GM18505 (cell line): Measurements from ENCODE around the gene SEMA5A.

Experiments used
- ATAC-seq: cut with Tn5 transposase; IDR thresholded peaks from one replicate; pipeline ENCODE4 v1.9.1; 2021; ENCODE audit not compliant: unreplicated experiment
- POLR2A ChIP-seq: IDR thresholded peaks from 4 replicates; pipeline ENCODE4 v1.6.1; 2011; ENCODE audit warnings: borderline replicate concordance; ENCODE audit not compliant: insufficient read depth, insufficient read length; ENCODE audit errors: extremely low read depth

Gene SEMA5A

DNA sequence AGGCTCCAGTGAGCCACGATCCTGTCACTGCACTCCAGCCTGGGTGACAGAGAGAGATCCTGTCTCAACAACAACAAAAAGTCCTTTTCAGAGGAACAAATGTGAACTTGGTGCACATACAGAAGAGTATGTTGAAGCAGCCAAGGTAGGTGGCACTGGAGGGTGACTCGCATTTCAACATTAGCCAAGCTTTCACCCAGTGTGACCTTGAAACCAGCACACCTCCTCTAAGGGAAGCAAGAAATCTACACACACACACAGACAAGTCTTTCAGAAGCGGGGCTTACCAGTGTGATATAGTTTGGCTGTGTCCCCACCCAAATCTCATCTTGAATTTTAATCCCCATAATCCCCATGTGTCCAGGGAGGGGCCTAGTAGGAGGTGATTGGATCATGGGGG lies 225.2 kb downstream of the SEMA5A start:
- no peak for TF ChIP-seq POLR2A
- no peak for ATAC-seq

DNA sequence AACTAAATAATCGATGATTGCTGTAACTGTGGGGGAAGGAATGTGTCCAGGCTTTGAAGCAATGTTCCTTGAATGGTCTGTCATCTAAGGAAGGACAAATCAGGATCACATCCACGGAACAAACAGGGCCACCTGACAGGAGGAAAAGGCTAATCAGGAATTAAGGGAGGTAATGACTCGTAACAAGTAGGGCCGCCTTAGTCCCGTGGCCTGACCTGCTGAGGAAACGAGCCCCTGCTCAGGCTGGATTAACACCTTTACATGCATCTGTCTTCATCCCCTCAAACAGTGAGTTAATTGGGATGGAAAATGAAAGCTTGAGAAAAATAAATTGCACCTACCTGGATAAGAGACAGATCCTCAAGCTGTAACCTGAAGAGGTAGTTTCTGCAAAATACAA lies 227.8 kb downstream of the SEMA5A start:
- ATAC-seq = no peak
- TF ChIP-seq POLR2A = no peak

DNA sequence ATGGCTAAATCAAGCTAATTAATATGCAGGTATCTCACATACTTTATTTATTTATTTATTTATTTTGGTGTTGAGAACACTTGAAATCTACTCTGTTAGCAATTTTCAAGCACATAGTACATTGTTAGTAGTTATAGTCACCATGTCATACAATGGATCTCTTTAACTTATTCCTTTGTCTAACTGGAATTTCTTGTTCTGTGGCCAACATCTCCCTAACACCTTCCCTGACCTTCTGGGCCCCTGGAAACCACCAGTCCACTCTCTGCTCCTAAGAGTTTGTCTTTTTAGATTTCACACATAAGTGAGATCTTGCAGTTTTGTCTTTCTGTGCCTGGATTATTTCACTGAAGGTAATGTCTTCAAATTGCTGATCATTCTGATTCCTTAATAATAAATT lies 229.1 kb downstream of the SEMA5A start:
- no peak for TF ChIP-seq POLR2A
- ATAC-seq = no peak

DNA sequence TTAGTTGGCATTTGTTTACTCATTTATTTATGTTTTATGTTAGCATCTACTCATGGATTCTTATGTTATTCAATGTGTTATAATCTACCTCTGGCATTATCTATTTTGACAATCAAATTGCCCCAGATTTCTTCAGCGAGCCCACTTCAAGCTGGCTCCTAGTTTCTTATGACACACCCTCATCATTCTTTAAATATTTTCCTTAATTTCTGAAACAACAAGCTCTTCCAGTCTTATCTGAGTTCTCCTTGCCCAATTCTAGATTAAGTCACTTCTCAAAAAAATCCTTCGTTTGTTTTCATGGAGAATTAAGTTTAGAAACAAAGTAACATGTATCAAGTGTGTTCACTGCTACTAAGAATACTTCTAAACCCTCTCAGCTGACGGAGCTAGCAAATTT lies 229.8 kb downstream of the SEMA5A start:
- TF ChIP-seq POLR2A = no peak
- ATAC-seq = no peak

DNA sequence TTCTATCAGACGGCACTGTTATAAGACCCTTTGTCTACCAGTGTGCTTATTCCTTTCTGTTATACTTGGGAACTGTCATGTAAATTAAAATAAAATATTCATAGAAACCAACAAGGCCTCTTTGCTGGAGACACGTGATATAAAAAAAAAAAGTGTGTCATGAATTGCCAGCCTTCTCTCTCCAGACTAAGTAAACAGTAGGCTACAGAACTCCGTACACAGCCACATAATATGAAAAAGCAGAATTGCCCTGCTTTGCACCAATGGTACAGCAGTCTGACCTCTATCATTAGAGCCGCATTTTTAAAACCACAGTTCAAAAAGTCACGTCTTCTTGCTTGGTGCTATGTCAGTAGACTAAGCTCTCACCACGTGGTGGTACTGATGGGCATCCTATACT lies 231.3 kb downstream of the SEMA5A start:
- TF ChIP-seq POLR2A = no peak
- no peak for ATAC-seq

DNA sequence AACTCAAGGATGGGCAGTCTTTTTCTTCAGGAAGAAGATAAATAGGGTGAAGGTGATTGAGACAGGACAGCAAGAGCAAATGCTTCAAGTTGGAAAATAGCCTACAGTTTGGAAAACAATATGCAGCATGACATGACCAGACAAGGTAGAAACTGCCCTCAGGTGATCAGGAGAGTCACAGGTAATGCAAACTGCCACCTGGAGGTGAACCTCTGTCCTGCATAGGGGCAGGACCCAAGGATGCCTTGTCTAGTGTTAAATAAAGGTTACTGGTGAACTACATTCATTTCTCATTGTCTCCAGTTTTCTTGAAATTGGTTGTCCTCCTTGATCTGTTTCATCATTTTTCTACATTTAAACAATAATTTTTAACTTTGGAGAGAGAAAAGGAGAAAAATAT lies 232.1 kb downstream of the SEMA5A start:
- TF ChIP-seq POLR2A = no peak
- no peak for ATAC-seq

DNA sequence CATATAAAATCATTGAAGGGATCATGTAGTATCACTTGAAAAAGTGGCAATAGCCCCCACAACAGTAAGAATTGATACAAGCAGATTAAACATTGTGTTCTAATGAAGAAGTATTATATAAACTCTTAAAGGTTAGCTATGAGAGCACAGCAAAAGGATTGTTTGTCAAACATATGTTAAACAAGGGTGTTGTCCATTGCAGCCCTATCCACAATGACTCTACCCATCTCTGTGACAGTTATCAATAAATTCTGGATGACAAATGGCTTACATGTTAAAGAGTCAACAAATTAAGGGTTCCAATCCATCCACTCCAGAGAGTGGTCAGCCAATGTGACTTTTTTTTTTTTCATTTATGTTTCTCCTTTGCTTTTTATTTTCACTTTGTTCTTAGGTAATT lies 238.7 kb downstream of the SEMA5A start:
- ATAC-seq = no peak
- no peak for TF ChIP-seq POLR2A

DNA sequence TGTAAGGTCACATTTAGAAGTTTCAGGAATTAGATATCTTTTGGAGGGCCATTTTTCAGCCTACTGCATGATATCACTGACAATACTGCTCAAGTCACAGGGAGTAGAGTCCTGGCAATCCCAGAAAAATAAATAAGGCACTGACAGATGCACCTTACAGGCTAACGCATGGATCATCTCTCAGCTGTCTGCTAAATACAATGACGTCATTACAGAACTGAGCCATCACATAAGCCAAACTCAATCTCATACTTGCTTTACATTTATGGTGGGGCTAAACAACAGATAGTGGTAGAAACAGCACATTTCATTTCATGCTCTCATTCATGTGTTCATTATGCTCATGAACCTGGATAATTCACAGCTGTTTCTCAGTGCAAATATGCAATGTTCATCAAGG lies 243.7 kb downstream of the SEMA5A start:
- ATAC-seq = no peak
- no peak for TF ChIP-seq POLR2A

DNA sequence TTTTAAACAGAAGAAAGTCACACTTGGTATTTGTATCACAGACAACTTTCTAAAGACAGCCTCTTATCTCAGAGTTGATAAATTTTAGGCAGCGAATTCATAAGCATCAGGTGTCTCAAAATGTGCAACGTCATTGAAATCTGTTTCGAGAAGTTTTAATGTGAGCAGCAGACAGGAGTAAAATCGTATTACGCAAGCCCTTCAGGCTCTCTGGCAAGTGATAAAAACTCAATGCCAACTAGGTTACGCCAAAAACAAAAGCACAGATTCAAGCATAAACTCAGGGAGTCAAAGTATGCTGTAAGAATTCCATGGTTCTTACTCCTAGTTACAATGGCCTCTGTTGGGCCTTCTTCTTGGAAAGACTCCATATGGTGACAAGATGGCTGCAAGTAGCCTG lies 244.7 kb downstream of the SEMA5A start:
- ATAC-seq = no peak
- TF ChIP-seq POLR2A = no peak

DNA sequence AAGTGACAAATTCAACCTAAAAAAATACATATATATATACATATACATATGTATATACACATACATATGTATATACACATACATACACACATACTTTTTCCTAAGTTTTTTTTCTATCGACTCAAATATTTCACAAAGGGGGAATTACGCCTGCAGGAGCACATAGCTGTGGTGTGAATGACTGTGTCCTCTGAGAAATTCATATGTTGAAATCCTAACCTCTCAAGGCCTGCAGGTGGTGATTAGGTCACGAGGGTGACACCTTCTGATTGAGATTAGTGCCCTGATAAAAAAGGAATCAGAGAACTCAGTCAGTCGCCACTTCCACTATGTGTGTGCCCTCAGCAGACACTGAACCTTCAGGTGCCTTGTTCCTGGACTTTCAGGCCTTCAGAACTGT lies 248.7 kb downstream of the SEMA5A start:
- ATAC-seq = no peak
- TF ChIP-seq POLR2A = no peak

DNA sequence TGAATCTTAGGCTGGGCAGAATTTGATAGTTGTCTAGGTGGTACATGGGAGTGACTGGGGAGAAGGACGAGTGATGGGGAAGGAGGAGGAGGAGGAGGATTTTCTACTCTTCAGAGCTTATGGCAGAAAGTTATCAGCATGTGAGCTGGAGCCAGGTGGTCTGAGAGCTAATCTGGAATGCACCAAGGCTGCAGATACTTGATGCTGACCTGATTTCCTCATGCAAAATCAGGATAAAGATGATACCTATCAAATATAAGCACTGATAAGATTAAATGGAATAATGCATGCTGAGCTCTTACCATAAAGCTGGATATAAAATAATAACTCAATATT lies 250.4 kb downstream of the SEMA5A start:
- TF ChIP-seq POLR2A = no peak
- no peak for ATAC-seq

DNA sequence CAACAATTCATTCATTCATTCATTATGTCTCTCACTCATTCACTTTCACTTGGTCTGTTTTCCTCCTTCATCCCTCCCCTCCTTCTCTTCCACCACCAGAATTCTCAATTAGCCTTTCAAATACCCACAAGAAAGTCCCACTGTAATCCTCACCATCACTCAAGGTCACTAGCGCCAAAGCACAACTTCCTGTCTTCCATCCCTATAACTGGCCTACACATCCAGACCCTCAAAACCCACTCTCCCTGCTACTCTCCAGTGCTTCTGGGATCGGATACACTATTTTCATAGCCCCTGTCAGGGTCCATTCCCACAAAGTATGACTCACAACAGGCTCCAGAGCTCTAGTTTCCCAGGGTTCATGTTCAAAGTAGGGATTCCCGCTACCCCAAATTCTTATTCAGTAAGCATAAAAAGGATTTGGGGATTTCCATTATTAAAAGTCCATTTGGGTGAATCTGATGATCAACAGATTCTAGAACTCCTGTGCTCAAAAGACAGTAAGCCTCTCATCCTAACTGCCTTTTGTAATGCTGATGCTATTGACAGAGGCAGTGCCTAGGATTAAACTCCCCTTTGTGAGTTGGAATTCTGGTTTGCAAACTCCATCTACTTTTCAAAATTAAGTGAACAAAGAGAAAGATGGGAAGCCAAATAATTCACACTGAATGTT lies 250.9 kb downstream of the SEMA5A start:
- no peak for ATAC-seq
- TF ChIP-seq POLR2A = no peak

DNA sequence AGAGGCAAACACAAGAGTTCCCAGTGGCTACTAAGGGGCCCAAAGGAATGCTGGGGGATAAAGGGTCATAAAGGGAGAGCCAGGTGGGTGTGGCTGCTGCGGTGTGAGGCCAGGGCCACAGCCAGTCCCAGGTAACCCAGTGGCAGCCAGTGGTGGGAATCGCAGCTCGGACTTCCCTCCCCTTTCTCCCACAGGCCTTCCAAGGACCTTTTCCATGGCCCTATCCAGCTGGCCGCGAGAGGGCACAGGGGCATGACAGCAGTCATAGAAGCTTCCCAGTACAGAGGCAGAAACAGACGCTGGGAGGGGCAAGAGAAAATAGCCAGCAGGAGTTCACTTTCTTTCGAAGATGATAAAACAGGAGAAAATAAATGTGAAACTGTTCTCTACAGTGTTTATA lies 257.6 kb downstream of the SEMA5A start:
- TF ChIP-seq POLR2A = no peak
- no peak for ATAC-seq

DNA sequence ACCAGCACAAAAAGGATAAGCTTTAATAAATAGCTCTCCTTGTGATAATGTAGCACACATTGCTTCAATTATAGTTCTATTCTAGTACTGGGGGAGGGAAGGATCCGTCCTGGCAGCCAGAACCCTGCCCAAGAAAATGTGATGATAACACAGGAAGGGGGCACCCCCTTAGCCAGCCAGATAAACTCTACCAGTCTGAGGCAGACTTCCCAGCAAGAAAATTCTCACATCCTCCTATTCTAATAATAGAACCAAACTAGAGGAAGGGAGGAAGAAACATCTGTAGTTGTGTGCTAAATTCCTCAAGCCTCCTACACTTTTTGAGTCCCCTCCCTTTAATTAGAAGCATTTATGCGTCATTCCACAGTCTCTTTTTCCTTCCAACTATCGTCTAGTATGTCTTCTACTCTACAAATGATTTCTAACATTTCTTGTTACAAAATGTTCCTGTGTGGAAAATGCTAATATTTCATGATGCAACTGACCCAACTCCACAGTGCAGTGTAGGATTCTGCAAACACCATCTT lies 261.0 kb downstream of the SEMA5A start:
- no peak for TF ChIP-seq POLR2A
- ATAC-seq = no peak

DNA sequence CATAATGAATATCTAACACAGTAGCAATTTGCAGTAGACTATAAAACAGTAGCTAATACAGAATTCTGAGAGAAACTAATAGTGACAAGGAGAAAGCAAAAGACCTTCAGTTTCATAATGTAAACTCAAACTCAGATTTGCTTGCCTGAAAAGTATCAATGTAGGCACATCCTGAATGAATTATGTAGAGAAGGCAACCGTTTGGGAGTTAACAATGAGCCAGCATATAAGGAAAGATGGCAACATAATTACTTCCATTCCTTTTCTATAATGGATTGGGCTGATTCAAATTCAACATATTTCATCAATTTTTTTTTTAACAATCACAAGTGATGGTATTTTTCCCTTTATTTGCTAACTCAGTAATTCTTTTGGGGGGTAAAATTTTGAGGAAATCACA lies 261.6 kb downstream of the SEMA5A start:
- TF ChIP-seq POLR2A = no peak
- ATAC-seq = no peak
